GM19023 (cell line): Measurements from ENCODE around the gene HSBP1.

Experiments used
- ATAC-seq: cut with Tn5 transposase; IDR thresholded peaks from one replicate; pipeline ENCODE4 v1.9.1; 2021; ENCODE audit warnings: mild to moderate bottlenecking, moderate library complexity; ENCODE audit not compliant: unreplicated experiment

The HSBP1 gene

GRCh38 chr16:83835586-83836566 is 28.1 kb downstream of the HSBP1 start:
- ATAC-seq, result no peak

GRCh38 chr16:83837566-83837965 is 29.8 kb downstream of the HSBP1 start:
- no peak for ATAC-seq

GRCh38 chr16:83838151-83838550 is 30.4 kb downstream of the HSBP1 start:
- no peak for ATAC-seq

- ATAC-seq, result no peak
Measured at GRCh38 chr16:83839561-83839960, 31.8 kb downstream of the HSBP1 start.

- no peak for ATAC-seq
Measured at GRCh38 chr16:83840060-83840617, 32.4 kb downstream of the HSBP1 start.

GRCh38 chr16:83842291-83842690 is 34.5 kb downstream of the HSBP1 start:
- no peak for ATAC-seq

- ATAC-seq, result no peak
Measured at GRCh38 chr16:83842756-83843507, 35.2 kb downstream of the HSBP1 start.

GRCh38 chr16:83843657-83844056 is 35.9 kb downstream of the HSBP1 start:
- no peak for ATAC-seq

- ATAC-seq, result no peak
Measured at GRCh38 chr16:83845263-83845662, 37.5 kb downstream of the HSBP1 start.

- no peak for ATAC-seq
Measured at GRCh38 chr16:83847371-83848225, 39.8 kb downstream of the HSBP1 start.

- ATAC-seq, result no peak
Measured at GRCh38 chr16:83849421-83849820, 41.6 kb downstream of the HSBP1 start.

- ATAC-seq, result no peak
Measured at GRCh38 chr16:83850947-83851346, 43.2 kb downstream of the HSBP1 start.

GRCh38 chr16:83851473-83851872 is 43.7 kb downstream of the HSBP1 start:
- no peak for ATAC-seq

GRCh38 chr16:83852774-83853173 is 45.0 kb downstream of the HSBP1 start:
- ATAC-seq, result no peak

- no peak for ATAC-seq
Measured at GRCh38 chr16:83853834-83854233, 46.1 kb downstream of the HSBP1 start.

GRCh38 chr16:83854420-83854819 is 46.6 kb downstream of the HSBP1 start:
- ATAC-seq, result no peak

GRCh38 chr16:83856792-83857191 is 49.0 kb downstream of the HSBP1 start:
- ATAC-seq, result no peak

GRCh38 chr16:83859265-83859664 is 51.5 kb downstream of the HSBP1 start:
- no peak for ATAC-seq

- ATAC-seq, result no peak
Measured at GRCh38 chr16:83862661-83863060, 54.9 kb downstream of the HSBP1 start.

GRCh38 chr16:83863682-83864081 is 55.9 kb downstream of the HSBP1 start:
- no peak for ATAC-seq
